ENCODE data around the gene AUNIP.
A peak's percentile ranks its signal among the peaks of the same experiment; 100 is the strongest.
"Not testable (repeated sequence)": the region's sequence is repeated elsewhere in the genome, so short reads cannot be mapped to it uniquely, and the experiment has no call there.

AUNIP gene

GRCh38 chr1:25867210-25867991 lies 8.1 kb upstream of the AUNIP start:
- DNase-seq (ENCODE audit: insufficient read length, low spot score), result no peak
- no peak for FAIRE-seq

GRCh38 chr1:25866288-25866687 lies 7.0 kb upstream of the AUNIP start:
- FAIRE-seq, result no peak

DNA sequence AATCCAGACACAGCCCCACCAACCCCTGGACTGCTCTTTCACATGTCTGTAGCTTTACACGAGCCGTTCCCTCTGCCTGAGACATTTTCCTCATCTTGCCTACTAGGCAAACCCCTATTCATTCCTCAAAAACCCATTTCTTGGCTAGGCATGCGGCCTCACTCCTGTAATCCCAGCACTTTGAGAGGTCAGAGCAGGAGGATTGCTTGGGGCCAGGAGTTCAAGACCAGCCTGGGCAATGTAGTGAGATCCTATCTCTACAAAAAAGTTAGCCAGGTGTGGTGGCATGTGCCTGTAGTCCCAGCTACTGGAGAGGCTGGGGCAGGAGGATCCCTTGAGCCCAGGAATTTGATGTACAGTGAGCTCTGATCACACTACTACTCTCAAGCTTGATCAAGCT lies 5.2 kb upstream of the AUNIP start:
- DNase-seq (ENCODE audit: insufficient read length, low spot score) (no peak), FAIRE-seq (no peak)

More at GRCh38 chr1:25866288-25866687, 7.0 kb upstream of the AUNIP start:
- no peak for DNase-seq (ENCODE audit: insufficient read length, low spot score)

GRCh38 chr1:25863486-25864262 lies 4.4 kb upstream of the AUNIP start:
- DNase-seq (ENCODE audit: insufficient read length, low spot score) (no peak), FAIRE-seq (no peak)

DNA sequence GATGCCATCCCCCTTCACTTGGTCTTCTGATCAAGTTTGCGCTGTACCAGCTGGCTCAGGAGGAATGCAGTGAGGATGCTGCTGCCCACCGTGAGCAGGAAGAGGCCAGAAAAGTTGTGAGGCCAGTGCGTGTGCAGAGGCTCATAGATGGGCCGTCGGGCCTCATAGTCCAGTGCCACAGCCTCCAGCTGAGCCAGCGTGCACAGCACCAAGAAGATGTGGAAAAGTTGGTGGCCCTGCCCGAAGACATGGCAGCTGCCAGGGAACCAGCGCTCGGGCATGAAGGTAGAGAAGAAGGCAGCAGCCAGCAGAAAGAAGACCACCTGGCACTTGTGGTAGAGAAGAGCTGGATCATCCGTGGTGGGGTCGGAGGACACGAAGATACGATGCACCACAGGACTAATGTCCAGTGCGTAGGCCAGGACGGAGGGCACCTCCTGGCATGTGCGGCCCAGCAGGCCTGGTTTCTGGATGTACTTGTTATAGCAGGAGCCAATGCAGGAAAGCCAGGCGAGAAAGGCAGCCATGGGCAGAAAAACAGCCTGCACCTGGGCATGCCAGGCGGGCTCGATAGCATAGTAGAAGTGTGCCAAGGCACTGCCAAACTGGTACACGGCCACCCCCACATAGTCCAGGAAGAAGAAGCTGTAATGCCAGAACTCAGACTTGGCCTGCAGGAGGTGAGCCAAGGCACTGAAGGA lies 3.7 kb upstream of the AUNIP start:
- FAIRE-seq (no peak), DNase-seq (ENCODE audit: insufficient read length, low spot score) (no peak)

DNA sequence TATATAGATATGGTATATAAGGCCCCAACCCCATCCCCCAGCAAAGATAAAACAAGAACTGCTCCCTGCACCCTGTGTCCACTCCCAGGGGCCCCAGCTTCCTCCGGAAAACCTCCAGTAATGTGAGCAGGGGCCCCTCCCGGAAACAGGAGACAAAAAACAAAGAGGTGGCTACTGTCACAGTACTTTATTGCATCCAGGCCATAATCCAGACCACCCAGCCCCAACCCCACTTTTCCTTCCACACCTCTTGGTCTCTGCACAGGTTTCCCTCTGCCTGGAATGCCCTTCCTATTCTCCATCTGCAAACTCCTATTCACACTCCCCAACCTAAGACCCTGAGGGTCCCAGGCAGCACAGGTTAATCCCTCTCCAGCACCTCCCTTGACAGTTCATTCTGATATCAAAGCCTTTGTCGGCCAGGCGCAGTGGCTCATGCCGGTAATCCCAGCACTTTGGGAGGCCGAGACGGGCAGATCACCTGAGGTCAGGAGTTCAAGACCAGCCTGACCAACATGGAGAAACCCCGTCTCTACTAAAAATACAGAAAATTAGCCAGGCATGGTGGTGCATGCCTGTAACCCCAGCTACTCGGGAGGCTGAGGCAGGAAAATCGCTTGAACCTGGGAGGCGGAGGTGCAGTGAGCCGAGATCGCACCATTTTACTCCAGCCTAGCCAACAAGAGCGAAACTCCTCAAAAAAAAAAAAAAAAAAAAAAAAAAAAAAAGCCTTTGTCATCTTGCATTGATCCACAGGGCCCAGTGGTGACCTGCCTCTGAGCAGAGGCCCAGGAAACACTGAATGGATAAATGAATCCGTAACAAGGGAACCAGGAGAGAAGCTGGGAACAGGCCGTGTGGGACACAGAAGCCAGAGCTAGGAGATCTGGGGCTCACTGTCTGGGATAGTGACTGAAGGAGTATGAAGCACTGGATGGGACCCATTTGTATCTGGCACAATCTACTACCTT lies 2.3 kb upstream of the AUNIP start:
- no peak for DNase-seq (ENCODE audit: insufficient read length, low spot score)
- FAIRE-seq, result no peak

GRCh38 chr1:25858494-25858893 lies 763 bp downstream of the AUNIP start:
- FAIRE-seq (no peak), DNase-seq (ENCODE audit: insufficient read length, low spot score) (no peak)

GRCh38 chr1:25856856-25857255 lies 2.4 kb downstream of the AUNIP start:
- FAIRE-seq, result no peak

DNA sequence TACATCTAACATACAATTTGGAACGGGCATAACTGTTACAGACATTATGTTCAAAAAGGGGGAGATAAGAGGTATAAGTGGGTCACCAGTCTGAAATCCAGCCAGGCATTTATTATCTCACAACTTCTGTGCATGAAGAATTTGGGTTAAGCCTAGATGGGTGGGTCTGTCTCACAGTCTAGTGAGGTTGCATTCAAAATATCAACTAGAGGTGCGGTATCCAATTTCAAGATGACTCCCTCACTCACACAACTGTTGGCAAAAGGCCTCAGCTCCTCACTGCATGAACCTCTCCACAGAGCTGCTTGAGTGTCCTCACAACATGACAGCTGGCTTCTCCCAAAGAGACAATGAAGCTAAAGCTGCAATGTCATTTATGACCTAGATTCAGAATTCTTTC lies 4.7 kb downstream of the AUNIP start:
- FAIRE-seq, result no peak
- DNase-seq (ENCODE audit: insufficient read length, low spot score), result no peak

More at GRCh38 chr1:25856856-25857255, 2.4 kb downstream of the AUNIP start:
- DNase-seq (ENCODE audit: insufficient read length, low spot score), result no peak

- FAIRE-seq, result no peak
- no peak for DNase-seq (ENCODE audit: insufficient read length, low spot score)
Observed at GRCh38 chr1:25848531-25848930, 10.7 kb downstream of the AUNIP start.

GRCh38 chr1:25847929-25848328 lies 11.3 kb downstream of the AUNIP start:
- DNase-seq (ENCODE audit: insufficient read length, low spot score) (no peak), FAIRE-seq (no peak)

DNA sequence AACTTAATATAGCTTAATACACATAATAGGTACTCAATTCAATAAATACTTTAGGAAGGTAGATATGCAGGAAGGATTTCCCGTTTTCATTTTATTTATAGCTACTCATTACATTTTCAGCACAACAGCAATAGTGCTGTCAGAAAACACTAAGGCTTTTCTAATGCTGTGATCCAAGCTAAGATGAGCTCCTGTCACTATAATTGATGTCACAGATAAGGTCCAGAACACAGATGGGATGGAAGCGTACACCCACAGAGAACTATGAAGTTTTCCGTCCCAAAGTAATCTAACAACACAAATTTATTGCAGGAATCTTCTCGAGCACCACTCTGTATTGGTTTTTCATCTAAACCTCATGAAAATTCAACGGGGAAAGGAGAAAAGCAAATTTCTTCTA lies 13.6 kb downstream of the AUNIP start:
- FAIRE-seq (no peak), DNase-seq (ENCODE audit: insufficient read length, low spot score) (no peak)

GRCh38 chr1:25844536-25845337 lies 14.5 kb downstream of the AUNIP start:
- no peak for FAIRE-seq
- no peak for DNase-seq (ENCODE audit: insufficient read length, low spot score)

DNA sequence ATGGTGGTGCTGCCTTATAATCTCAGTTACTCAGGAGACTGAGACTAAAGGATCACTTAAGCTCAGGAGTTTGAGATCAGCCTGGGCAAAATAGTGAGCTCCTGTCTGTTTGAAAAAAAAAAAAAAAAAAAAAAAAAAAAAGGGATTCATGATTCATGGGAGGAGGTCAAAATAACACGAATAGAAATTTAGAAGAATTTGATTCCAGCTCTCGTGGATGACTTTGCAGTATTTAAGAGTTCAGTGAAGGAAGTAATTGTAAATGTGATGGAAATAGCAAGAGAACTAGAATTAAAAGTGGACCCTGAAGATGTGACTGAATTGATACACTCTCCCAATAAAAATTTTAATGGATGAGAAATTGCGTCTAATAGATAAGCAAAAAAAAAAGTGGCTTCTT lies 15.8 kb downstream of the AUNIP start:
- FAIRE-seq (no peak), DNase-seq (ENCODE audit: insufficient read length, low spot score) (no peak)

DNA sequence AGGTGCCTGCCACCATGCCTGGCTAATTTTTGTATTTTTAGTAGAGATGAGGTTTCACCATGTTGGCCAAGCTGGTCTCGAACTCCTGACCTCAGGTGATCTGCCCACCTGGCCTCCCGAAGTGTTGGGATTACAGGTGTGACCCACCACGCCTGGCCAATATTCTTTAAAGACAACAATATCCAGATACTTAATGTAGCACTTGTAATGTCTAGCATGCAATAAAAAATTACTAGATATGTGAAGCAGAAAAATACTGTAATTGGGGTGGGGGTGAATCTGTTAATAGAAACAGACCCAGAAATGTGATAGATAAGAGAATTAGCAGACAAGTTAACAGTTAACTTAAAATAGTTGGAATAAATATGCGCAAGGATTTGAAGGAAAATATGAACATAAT lies 19.4 kb downstream of the AUNIP start:
- not testable (repeated sequence) for FAIRE-seq; DNase-seq (ENCODE audit: insufficient read length, low spot score)

- FAIRE-seq (peak; percentile 85), DNase-seq (ENCODE audit: insufficient read length, low spot score) (no peak)
Observed at GRCh38 chr1:25837262-25837875, 21.9 kb downstream of the AUNIP start.

DNA sequence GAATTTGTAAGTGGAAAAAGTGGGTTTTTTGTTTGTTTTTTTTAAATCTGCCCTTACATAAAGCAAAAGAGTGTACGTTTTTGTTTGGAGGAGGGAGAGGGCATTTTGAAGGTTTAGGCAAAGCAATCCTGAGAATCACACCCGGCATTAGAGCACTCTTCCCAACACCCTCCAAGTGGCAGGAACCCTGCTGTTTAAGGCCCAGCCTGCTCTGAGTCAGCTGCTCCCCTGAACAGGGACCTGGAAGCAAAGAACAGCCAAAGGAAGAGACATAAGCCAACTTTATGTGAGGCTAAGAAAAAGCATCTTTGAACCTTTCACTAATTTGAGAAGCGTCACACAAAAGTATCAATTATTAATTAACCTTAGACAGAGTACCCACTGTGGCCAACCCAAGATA lies 22.6 kb downstream of the AUNIP start:
- FAIRE-seq (no peak), DNase-seq (ENCODE audit: insufficient read length, low spot score) (no peak)

DNA sequence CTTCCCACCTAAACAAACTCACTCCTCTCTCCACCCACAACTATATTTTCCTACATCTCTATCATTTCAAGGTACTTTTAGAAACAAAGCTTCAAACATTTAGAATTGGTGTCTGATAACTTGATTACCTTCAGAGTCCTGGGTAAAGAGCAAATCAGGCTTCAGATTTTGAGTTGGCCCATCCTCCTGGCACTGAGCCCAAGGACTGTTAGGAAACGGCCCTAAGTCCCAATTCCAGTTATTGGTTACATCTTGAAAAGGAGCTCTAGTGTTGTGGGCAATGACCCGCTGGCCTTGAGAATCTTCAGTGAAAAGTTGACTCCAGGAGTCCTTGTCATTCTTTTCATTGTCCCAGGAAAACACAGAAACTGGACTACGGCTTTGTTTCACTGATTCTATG lies 24.4 kb downstream of the AUNIP start:
- no peak for FAIRE-seq
- no peak for DNase-seq (ENCODE audit: insufficient read length, low spot score)

- DNase-seq (ENCODE audit: insufficient read length, low spot score) (no peak), FAIRE-seq (no peak)
Observed at GRCh38 chr1:25833158-25833557, 26.1 kb downstream of the AUNIP start.
